ENCODE results near the gene GOLT1B.

Gene GOLT1B

GRCh38 chr12:21538061-21538653 lies 36.6 kb downstream of the GOLT1B start:
- Mint-ChIP-seq H3K27me3 (peaks cover 21 to 27% of the 10 kb centered on the region in 2 donors), H3K27ac (no peak overlapping the region), H3K36me3 (no peaks in the 10 kb centered on the region), H3K9me3 (no peaks in the 10 kb centered on the region), H3K4me3 (no peak overlapping the region), H3K4me1 (no peaks in the 10 kb centered on the region)
- ATAC-seq (replicated peaks) (no peak), DNase-seq (no peak)

DNA sequence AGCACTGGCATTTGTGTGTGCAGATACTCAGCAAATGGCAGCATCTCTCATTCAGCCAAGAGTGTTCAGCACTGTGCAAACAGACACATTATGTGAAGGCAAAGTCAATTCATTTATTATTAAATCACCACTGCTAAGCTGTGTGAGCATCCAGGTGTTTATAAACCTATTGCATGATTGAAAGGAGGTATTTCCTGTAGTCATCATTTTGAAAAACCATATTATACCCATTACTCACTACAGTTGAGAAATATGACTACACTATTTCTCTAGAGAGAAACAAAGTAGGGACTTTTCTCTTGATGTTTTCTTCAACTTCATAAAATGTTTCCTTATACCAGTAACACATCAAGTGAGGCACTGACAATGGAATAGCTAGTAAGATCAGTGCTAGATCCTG lies 38.2 kb downstream of the GOLT1B start:
- Mint-ChIP-seq H3K27ac (no peak overlapping the region), H3K4me3 (no peak overlapping the region), H3K27me3 (peaks cover 15 to 23% of the 10 kb centered on the region in 2 donors), H3K4me1 (no peaks in the 10 kb centered on the region), H3K36me3 (no peaks in the 10 kb centered on the region), H3K9me3 (no peaks in the 10 kb centered on the region)
- DNase-seq = no peak
- ATAC-seq (replicated peaks) = no peak

DNA sequence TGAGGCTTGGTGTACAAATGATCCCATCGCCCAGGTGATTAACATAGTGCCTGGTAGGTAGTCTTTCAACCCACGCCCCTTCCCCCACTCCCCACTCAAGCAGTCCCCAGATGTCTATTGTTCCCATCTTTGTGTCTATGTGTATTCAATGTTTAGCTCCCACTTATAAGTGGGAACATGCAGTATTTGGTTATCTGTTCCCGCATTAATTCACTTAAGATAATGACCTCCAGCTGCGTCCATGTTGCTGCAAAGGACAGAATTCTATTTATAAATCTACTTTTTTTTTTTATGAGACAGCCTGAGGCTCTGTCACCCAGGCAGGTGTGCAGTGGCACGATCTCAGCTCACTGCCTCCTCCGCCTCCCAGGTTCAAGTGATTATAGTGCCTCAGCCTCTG lies 40.2 kb downstream of the GOLT1B start:
- Mint-ChIP-seq H3K27me3 (peaks cover 11 to 21% of the 10 kb centered on the region in 2 donors), H3K9me3 (no peaks in the 10 kb centered on the region), H3K4me1 (no peaks in the 10 kb centered on the region), H3K27ac (no peak overlapping the region), H3K36me3 (no peaks in the 10 kb centered on the region), H3K4me3 (no peak overlapping the region)
- DNase-seq (no peak), ATAC-seq (replicated peaks) (no peak)

DNA sequence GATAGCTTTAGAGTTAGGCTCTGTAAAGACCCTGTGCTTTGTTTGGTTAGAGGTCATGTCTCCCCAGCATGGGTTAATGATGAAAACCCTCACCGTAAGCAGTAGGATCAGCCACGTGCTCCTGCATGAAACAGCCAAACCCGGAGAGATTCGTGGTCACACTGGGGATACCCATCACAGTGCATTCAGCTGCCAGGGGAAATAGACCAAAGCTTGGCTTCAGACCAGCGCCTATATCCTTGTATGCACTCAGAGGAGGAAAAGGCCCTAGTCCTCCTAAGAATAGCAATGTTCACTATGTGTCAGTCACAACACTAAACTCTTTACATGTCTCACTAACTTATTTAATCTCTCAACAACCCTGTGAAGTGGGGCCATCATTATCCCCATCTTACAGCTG lies 40.8 kb downstream of the GOLT1B start:
- Mint-ChIP-seq H3K9me3 (no peaks in the 10 kb centered on the region), H3K27me3 (peaks cover 6 to 20% of the 10 kb centered on the region in 2 donors), H3K36me3 (no peaks in the 10 kb centered on the region), H3K27ac (no peak overlapping the region), H3K4me1 (no peaks in the 10 kb centered on the region), H3K4me3 (no peak overlapping the region)
- no peak for ATAC-seq (replicated peaks)
- DNase-seq = no peak

DNA sequence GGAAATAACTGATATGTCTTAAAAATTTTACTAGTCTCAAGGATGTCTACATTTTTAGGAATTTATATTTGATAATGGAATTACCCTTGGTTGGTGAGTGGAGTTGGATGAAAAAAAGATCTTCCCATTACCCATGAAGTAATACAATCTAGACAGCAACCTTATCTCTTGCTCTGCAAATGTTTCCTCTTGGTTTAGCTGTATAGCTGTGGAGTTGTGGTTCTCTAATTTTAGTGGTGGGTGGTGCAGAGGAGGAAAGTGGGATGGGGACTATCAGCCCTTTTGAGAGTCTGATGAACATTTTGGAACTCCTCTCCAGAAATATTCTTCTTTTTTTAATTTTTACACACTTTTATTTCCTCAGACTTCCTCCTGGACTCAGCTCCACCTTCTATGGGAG lies 41.6 kb downstream of the GOLT1B start:
- H3K36me3 Mint-ChIP-seq = no peaks in the 10 kb centered on the region
- H3K9me3 Mint-ChIP-seq = no peaks in the 10 kb centered on the region
- no peaks in the 10 kb centered on the region for H3K4me1 Mint-ChIP-seq
- DNase-seq = no peak
- no peak for ATAC-seq (replicated peaks)
- no peak overlapping the region for H3K4me3 Mint-ChIP-seq
- no peak overlapping the region for H3K27ac Mint-ChIP-seq
- peaks cover 6 to 22% of the 10 kb centered on the region in 2 donors for H3K27me3 Mint-ChIP-seq

DNA sequence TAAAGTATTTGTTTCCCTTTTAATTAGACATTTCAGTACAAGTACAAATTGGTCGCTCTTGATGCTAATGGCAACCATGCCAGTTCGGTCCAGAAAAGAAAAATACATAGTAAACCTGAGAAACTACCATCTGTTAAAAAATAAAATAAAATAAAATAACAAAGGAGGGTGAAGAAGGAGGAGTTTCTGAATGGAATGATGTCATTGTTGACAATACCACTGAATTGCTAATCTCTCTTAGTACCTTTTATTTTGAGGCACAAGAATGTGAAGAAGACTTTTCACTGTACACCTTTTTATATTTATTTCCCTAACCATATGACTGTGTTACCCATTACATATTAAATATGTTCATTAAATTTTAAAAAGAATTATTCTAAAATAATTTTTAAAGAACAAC lies 44.0 kb downstream of the GOLT1B start:
- DNase-seq (no peak), ATAC-seq (replicated peaks) (no peak)
- Mint-ChIP-seq H3K27ac (no peak overlapping the region), H3K4me1 (no peaks in the 10 kb centered on the region), H3K27me3 (peaks cover 6 to 22% of the 10 kb centered on the region in 2 donors), H3K36me3 (no peaks in the 10 kb centered on the region), H3K4me3 (no peak overlapping the region), H3K9me3 (no peaks in the 10 kb centered on the region)

GRCh38 chr12:21546716-21547115 lies 45.1 kb downstream of the GOLT1B start:
- H3K36me3 Mint-ChIP-seq = no peaks in the 10 kb centered on the region
- ATAC-seq (replicated peaks) (no peak), DNase-seq (no peak)
- H3K27ac Mint-ChIP-seq = no peak overlapping the region
- no peaks in the 10 kb centered on the region for H3K9me3 Mint-ChIP-seq
- H3K27me3 Mint-ChIP-seq = peaks cover 6 to 22% of the 10 kb centered on the region in 2 donors
- H3K4me3 Mint-ChIP-seq = no peak overlapping the region
- no peaks in the 10 kb centered on the region for H3K4me1 Mint-ChIP-seq

DNA sequence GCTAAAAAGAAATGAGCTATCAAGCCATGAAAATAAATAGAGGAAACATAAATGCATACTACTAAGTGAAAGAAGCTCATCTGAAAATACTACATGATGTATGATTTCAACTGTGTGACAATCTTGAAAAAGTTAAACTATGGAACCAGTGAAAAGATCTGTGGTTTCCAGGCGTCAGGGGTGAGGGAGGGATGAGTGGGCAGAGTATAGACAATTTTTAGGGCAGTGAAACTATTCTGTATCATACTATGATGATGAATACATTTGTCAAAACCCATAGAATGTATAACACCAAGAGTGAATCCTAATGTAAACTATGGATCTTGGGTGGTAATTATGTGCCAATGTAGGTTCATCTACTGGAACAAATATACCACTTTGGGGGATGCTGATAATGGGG lies 45.8 kb downstream of the GOLT1B start:
- Mint-ChIP-seq H3K4me3 (no peak overlapping the region), H3K4me1 (no peaks in the 10 kb centered on the region), H3K9me3 (no peaks in the 10 kb centered on the region), H3K27ac (no peak overlapping the region), H3K36me3 (no peaks in the 10 kb centered on the region), H3K27me3 (peaks cover 6 to 22% of the 10 kb centered on the region in 2 donors)
- DNase-seq = no peak
- no peak for ATAC-seq (replicated peaks)

DNA sequence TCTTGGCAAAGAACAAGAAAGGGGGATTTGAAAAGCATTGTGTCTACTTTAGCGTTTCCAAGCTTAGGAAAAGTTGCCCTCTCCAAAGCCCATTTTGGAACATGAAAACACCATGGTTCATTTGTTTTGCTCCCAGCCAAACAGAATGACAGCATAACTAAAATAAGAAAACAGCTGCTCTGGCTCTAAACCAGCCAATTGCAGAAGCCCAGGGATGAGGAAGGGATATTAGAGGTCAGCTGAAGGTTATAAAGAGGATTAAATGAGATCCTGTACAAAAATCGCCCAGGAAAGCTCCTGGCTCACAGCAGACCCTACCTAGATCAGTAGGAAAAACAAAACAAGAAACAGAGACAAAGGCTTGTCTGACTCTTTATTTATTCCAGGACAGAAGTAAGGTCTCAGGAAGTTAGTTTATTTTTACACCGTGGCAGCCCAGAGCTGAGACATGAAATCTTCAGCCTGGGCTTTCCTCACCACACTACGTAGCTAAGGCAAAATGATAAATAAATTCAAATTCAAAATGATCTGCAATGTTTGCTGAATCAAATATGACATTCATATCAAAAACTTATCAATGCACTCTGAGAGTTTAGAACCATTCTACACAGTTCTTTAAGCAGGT lies 50.4 kb downstream of the GOLT1B start:
- no peak for DNase-seq
- Mint-ChIP-seq H3K9me3 (peaks cover 1 to 7% of the 10 kb centered on the region in 2 donors), H3K27ac (no peak overlapping the region), H3K4me3 (no peak overlapping the region), H3K36me3 (no peaks in the 10 kb centered on the region), H3K4me1 (no peaks in the 10 kb centered on the region), H3K27me3 (peaks cover 0 to 4% of the 10 kb centered on the region in 2 donors)
- ATAC-seq (replicated peaks) = no peak

GRCh38 chr12:21552635-21553328 lies 51.2 kb downstream of the GOLT1B start:
- Mint-ChIP-seq H3K9me3 (peaks cover 1 to 7% of the 10 kb centered on the region in 2 donors), H3K36me3 (no peaks in the 10 kb centered on the region), H3K4me1 (no peaks in the 10 kb centered on the region), H3K4me3 (no peak overlapping the region), H3K27ac (no peak overlapping the region), H3K27me3 (no peaks in the 10 kb centered on the region)
- ATAC-seq (replicated peaks) = no peak
- DNase-seq = no peak

DNA sequence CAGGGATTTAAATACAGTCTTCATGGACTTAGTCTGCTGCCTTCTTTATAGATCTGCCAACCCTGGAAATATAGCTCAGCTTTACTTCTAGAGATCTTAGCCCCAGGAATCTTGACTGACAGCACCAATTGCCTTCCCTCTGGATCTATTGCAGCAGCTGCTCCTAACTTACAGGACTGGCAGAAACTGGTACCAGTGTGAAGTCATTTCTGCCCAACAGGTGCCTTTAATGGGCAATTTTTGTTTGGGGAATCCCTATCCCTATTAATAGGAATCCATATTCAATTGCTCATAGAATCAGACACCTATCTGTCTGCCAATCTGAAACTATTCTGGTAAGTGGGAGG lies 51.7 kb downstream of the GOLT1B start:
- no peak overlapping the region for H3K27ac Mint-ChIP-seq
- ATAC-seq (replicated peaks) (no peak), DNase-seq (no peak)
- no peaks in the 10 kb centered on the region for H3K27me3 Mint-ChIP-seq
- no peak overlapping the region for H3K4me3 Mint-ChIP-seq
- no peaks in the 10 kb centered on the region for H3K36me3 Mint-ChIP-seq
- peaks cover 1 to 7% of the 10 kb centered on the region in 2 donors for H3K9me3 Mint-ChIP-seq
- no peaks in the 10 kb centered on the region for H3K4me1 Mint-ChIP-seq

DNA sequence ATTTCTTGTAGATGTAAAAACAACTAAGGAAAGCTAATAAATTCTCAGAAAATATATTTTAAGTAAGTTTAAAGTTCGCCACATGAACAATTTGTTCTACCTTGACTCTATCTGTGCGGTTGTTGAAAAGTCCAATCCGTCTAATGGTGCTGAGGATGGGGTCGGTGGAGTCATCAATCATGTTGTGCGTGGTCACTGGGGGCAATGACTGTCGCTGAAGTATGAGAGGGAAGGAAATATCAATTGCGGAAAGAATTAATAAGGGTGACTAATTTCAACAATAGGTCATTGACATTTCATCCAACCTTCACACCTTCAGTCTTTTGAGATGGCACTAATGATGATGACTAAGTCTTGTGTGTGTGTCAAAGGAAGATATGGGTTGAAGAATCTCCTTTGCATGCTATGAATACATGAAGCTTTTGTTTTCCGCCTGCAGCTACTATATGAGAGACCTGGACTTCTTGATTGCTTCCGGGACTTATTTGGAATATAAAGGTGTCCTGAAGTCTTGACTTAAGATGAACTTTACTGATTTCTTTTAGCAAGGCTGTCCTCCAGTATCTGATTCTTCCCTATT lies 56.6 kb downstream of the GOLT1B start:
- peaks cover 4 to 12% of the 10 kb centered on the region in 2 donors for H3K27me3 Mint-ChIP-seq
- H3K4me3 Mint-ChIP-seq = no peak overlapping the region
- no peak for ATAC-seq (replicated peaks)
- peaks cover 1 to 7% of the 10 kb centered on the region in 2 donors for H3K9me3 Mint-ChIP-seq
- DNase-seq = no peak
- no peak overlapping the region for H3K27ac Mint-ChIP-seq
- H3K36me3 Mint-ChIP-seq = no peaks in the 10 kb centered on the region
- no peaks in the 10 kb centered on the region for H3K4me1 Mint-ChIP-seq

DNA sequence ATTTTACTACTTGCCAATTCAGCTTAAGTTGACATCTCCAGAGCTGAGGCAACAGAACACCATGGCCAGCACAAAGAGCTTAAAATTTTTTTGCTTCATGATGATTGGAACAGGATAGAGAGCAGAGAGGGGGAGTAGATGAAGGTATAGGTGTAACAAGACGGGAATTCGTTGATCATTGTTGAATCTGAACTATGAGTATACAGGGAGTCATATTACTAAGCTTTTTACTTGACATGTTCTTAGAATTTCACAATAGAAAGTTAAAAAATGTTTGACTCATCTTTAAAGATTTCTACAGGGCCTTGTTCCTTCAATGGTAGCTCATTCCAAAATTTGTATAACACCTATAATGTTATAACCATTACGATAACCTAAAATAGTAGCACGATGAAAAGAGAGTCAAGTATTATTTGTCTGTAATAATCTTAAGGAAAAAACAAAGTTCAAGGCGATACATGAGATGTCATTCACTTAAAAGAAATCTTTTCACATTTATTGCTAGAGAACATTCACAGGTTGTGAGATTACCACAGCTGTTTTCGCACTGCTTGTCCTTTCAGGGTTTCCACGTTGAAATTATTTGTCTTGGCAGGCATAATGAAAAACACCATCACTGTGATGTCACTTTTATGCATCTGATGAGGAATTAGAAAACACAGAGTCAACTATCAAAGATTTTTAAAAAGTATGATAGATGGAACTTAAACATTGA lies 58.4 kb downstream of the GOLT1B start:
- Mint-ChIP-seq H3K9me3 (no peaks in the 10 kb centered on the region), H3K36me3 (no peaks in the 10 kb centered on the region), H3K4me3 (no peak overlapping the region), H3K27me3 (peaks cover 4 to 12% of the 10 kb centered on the region in 2 donors), H3K4me1 (no peaks in the 10 kb centered on the region), H3K27ac (no peak overlapping the region)
- DNase-seq = no peak
- ATAC-seq (replicated peaks) = no peak

DNA sequence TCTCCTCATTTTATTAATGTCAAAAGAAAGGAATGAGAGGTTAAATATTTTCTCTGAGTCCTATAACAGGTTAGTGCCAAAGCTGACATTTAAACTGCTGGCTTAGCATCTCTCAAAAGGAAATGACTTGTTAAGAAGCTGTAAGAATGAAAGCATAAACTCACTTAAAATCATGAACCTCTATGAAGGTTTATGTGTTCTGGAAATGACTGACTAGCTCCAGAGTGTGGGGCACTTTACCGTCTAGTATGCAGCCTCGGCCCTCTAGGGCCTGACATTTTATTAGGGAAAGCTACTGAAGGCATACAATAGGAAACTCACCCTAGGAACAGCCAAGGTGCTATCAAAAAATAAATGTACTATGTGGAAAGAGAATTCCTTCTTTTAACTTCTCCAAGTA lies 59.6 kb downstream of the GOLT1B start:
- no peak for ATAC-seq (replicated peaks)
- no peaks in the 10 kb centered on the region for H3K9me3 Mint-ChIP-seq

More for the DNA sequence above, 59.6 kb downstream of the GOLT1B start:
- peaks cover 4 to 12% of the 10 kb centered on the region in 2 donors for H3K27me3 Mint-ChIP-seq
- H3K4me1 Mint-ChIP-seq = no peaks in the 10 kb centered on the region
- H3K36me3 Mint-ChIP-seq = no peaks in the 10 kb centered on the region
- no peak overlapping the region for H3K4me3 Mint-ChIP-seq
- no peak for DNase-seq
- H3K27ac Mint-ChIP-seq = no peak overlapping the region
